SK-N-SH treated with all-trans-retinoic acid at 6 μM for 48 hours (cell line): ENCODE measurements around the gene ZBTB11.

ENCODE experiments used
- ATAC-seq: fragments of 200-7000 bp; cut with Tn5 transposase; 3 replicates; pipeline ENCODE4 v1.9.1; 2020; ENCODE audit warnings: mild to moderate bottlenecking, moderate library complexity
- ARNTL ChIP-seq: fragments of 450-650 bp; formaldehyde crosslinking; IDR thresholded peaks from 2 replicates; pipeline ENCODE4 v1.5.0; 2020; ENCODE audit warnings: low read depth, mild to moderate bottlenecking, moderate library complexity, borderline replicate concordance
- BACH2 ChIP-seq: fragments of 250-450 bp; sonication (Bioruptor Pico); IDR thresholded peaks from 2 replicates; pipeline ENCODE4 v1.9.0; 2021; ENCODE audit warnings: mild to moderate bottlenecking, borderline replicate concordance
- CREB5 ChIP-seq: fragments of 250-450 bp; sonication (Bioruptor Pico); IDR thresholded peaks from 2 replicates; pipeline ENCODE4 v1.5.1; 2020; ENCODE audit warnings: low read depth, mild to moderate bottlenecking, moderate library complexity
- CSDC2 ChIP-seq: fragments of 250-450 bp; sonication (Bioruptor Pico); IDR thresholded peaks from 2 replicates; pipeline ENCODE4 v1.5.0; 2020; ENCODE audit warnings: mild to moderate bottlenecking, moderate library complexity
- CSRNP3 ChIP-seq: fragments of 250-450 bp; sonication (Bioruptor Pico); IDR thresholded peaks from 2 replicates; pipeline ENCODE4 v1.5.1; 2021; ENCODE audit warnings: mild to moderate bottlenecking, moderate library complexity
- ESRRG ChIP-seq: fragments of 250-450 bp; sonication (Bioruptor Pico); IDR thresholded peaks from 2 replicates; pipeline ENCODE4 v1.6.1; 2021; ENCODE audit warnings: mild to moderate bottlenecking
- GLIS3 ChIP-seq: fragments of 250-450 bp; sonication (Bioruptor Pico); IDR thresholded peaks from 2 replicates; pipeline ENCODE4 v1.5.0; 2020; ENCODE audit warnings: mild to moderate bottlenecking, moderate library complexity
- ISL1 ChIP-seq: fragments of 250-450 bp; sonication (Bioruptor Pico); IDR thresholded peaks from 2 replicates; pipeline ENCODE4 v2.1.2; 2022; ENCODE audit warnings: mild to moderate bottlenecking, moderate library complexity
- OSR1 ChIP-seq: fragments of 250-450 bp; sonication (Bioruptor Pico); IDR thresholded peaks from 2 replicates; pipeline ENCODE4 v1.8.0; 2022; ENCODE audit warnings: moderate library complexity, mild to moderate bottlenecking, inconsistent platforms
- PATZ1 ChIP-seq: fragments of 250-450 bp; sonication (Bioruptor Pico); IDR thresholded peaks from 2 replicates; pipeline ENCODE4 v1.8.0; 2020; ENCODE audit warnings: mild to moderate bottlenecking, moderate library complexity, borderline replicate concordance
- POU6F1 ChIP-seq: fragments of 250-450 bp; sonication (Bioruptor Pico); IDR thresholded peaks from 2 replicates; pipeline ENCODE4 v1.8.0; 2021; ENCODE audit warnings: low read depth, mild to moderate bottlenecking, moderate library complexity, borderline replicate concordance
- PPARA ChIP-seq: fragments of 250-450 bp; sonication (Bioruptor Pico); IDR thresholded peaks from 2 replicates; pipeline ENCODE4 v1.5.0; 2020; ENCODE audit warnings: mild to moderate bottlenecking, borderline replicate concordance
- RARB ChIP-seq: fragments of 250-450 bp; sonication (Bioruptor Pico); IDR thresholded peaks from 2 replicates; pipeline ENCODE4 v1.8.0; 2021; ENCODE audit warnings: mild to moderate bottlenecking, moderate library complexity
- SNAI2 ChIP-seq: fragments of 250-450 bp; sonication (Bioruptor Pico); IDR thresholded peaks from 2 replicates; pipeline ENCODE4 v1.5.0; 2020; ENCODE audit warnings: mild to moderate bottlenecking, moderate library complexity
- TCF4 ChIP-seq: fragments of 250-450 bp; sonication (Bioruptor Pico); IDR thresholded peaks from 2 replicates; pipeline ENCODE4 v1.8.0; 2021; ENCODE audit warnings: mild to moderate bottlenecking, moderate library complexity, borderline replicate concordance
- TOX ChIP-seq: fragments of 250-450 bp; sonication (Bioruptor Pico); IDR thresholded peaks from 2 replicates; pipeline ENCODE4 v1.8.0; 2021; ENCODE audit warnings: mild to moderate bottlenecking, moderate library complexity, borderline replicate concordance
- ZC3H10 ChIP-seq: fragments of 250-450 bp; sonication (Bioruptor Pico); IDR thresholded peaks from 2 replicates; pipeline ENCODE4 v1.5.1; 2021; ENCODE audit warnings: mild to moderate bottlenecking, moderate library complexity
- ZFP3 ChIP-seq: fragments of 250-450 bp; sonication (Bioruptor Pico); IDR thresholded peaks from 2 replicates; pipeline ENCODE4 v1.5.0; 2020; ENCODE audit warnings: mild to moderate bottlenecking, moderate library complexity
- ZFP30 ChIP-seq: fragments of 450-650 bp; formaldehyde crosslinking; IDR thresholded peaks from 2 replicates; pipeline ENCODE4 v1.5.0; 2022; ENCODE audit warnings: mild to moderate bottlenecking, moderate library complexity
- ZNF565 ChIP-seq: fragments of 450-650 bp; formaldehyde crosslinking; conservative IDR thresholded peaks from 2 replicates; pipeline ENCODE4 v1.5.0; 2020; ENCODE audit warnings: low read depth, mild to moderate bottlenecking, moderate library complexity
- ZNF70 ChIP-seq: fragments of 450-650 bp; formaldehyde crosslinking; IDR thresholded peaks from 2 replicates; pipeline ENCODE4 v1.5.0; 2020; ENCODE audit warnings: mild to moderate bottlenecking, moderate library complexity
- ZNF8 ChIP-seq: fragments of 450-650 bp; formaldehyde crosslinking; IDR thresholded peaks from 2 replicates; pipeline ENCODE4 v1.5.0; 2020; ENCODE audit warnings: mild to moderate bottlenecking, moderate library complexity

ZBTB11 gene

GRCh38 chr3:101674518-101674917 is 2.4 kb downstream of the ZBTB11 start:
- ATAC-seq: no peak
- TF ChIP-seq SNAI2 (CRISPR knock-in tag) (no peak), ISL1 (CRISPR knock-in tag) (no peak), GLIS3 (CRISPR knock-in tag) (no peak), CSRNP3 (CRISPR knock-in tag) (no peak), BACH2 (CRISPR knock-in tag) (no peak), ZNF565 (CRISPR knock-in tag) (no peak), PATZ1 (CRISPR knock-in tag) (no peak), CREB5 (no peak), ARNTL (CRISPR knock-in tag) (no peak), ZNF70 (CRISPR knock-in tag) (no peak), ESRRG (CRISPR knock-in tag) (no peak)

GRCh38 chr3:101673953-101674352 is 3.0 kb downstream of the ZBTB11 start:
- no peak for TF ChIP-seq ARNTL (CRISPR knock-in tag)
- TF ChIP-seq ESRRG (CRISPR knock-in tag): no peak
- no peak for TF ChIP-seq ZNF8 (CRISPR knock-in tag)
- TF ChIP-seq TCF4 (CRISPR knock-in tag): no peak
- TF ChIP-seq OSR1 (CRISPR knock-in tag): no peak
- TF ChIP-seq PPARA (CRISPR knock-in tag): no peak
- TF ChIP-seq TOX: no peak
- no peak for TF ChIP-seq ZC3H10 (CRISPR knock-in tag)
- TF ChIP-seq ZNF565 (CRISPR knock-in tag): no peak
- TF ChIP-seq ZFP30 (CRISPR knock-in tag): no peak
- TF ChIP-seq RARB: no peak
- no peak for TF ChIP-seq SNAI2 (CRISPR knock-in tag)
- no peak for TF ChIP-seq BACH2 (CRISPR knock-in tag)
- no peak for TF ChIP-seq POU6F1 (CRISPR knock-in tag)
- no peak for TF ChIP-seq ZFP3 (CRISPR knock-in tag)
- no peak for TF ChIP-seq ISL1 (CRISPR knock-in tag)
- ATAC-seq: no peak

- TF ChIP-seq CSRNP3 (CRISPR knock-in tag) (no peak), RARB (no peak), SNAI2 (CRISPR knock-in tag) (no peak), TOX (no peak)
- ATAC-seq: no peak
Measured at GRCh38 chr3:101671014-101671413, 5.9 kb downstream of the ZBTB11 start.

- TF ChIP-seq CSDC2 (CRISPR knock-in tag) (no peak), POU6F1 (CRISPR knock-in tag) (no peak), CREB5 (no peak), ESRRG (CRISPR knock-in tag) (no peak), ZC3H10 (CRISPR knock-in tag) (no peak), ISL1 (CRISPR knock-in tag) (no peak), GLIS3 (CRISPR knock-in tag) (no peak), ZFP3 (CRISPR knock-in tag) (no peak), CSRNP3 (CRISPR knock-in tag) (no peak), TOX (no peak), OSR1 (CRISPR knock-in tag) (no peak), ZFP30 (CRISPR knock-in tag) (no peak), RARB (no peak), TCF4 (CRISPR knock-in tag) (no peak), PPARA (CRISPR knock-in tag) (no peak), ZNF8 (CRISPR knock-in tag) (no peak)
Measured at GRCh38 chr3:101667844-101668243, 9.1 kb downstream of the ZBTB11 start.

More at GRCh38 chr3:101667844-101668243, 9.1 kb downstream of the ZBTB11 start:
- no peak for ATAC-seq
